H9 (cell line): Measurements from ENCODE around the gene CWC27. TPM values are rescaled to one million over a fixed set of nuclear protein-coding genes. Genes with fewer than 3 reads are reported as not detected.

ENCODE experiments used
- DNase-seq: peaks from one replicate; pipeline ENCODE4 v3.0.0-alpha.2; 2017
- H2AFZ ChIP-seq: one replicate; pipeline ENCODE4 v1.6.1; 2013; ENCODE audit warnings: mild to moderate bottlenecking, low read length, control low read depth, moderate library complexity
- H2AK5ac ChIP-seq: 2 replicates; pipeline ENCODE4 v1.6.1; 2013; ENCODE audit warnings: low read length, control low read depth, mixed read lengths; ENCODE audit not compliant: insufficient read length
- H2BK120ac ChIP-seq: one replicate; pipeline ENCODE4 v1.6.1; 2013; ENCODE audit warnings: low read depth, mild to moderate bottlenecking, low read length, control low read depth, inconsistent platforms; ENCODE audit not compliant: poor library complexity, severe bottlenecking
- H2BK12ac ChIP-seq: 2 replicates; pipeline ENCODE4 v1.6.1; 2013; ENCODE audit warnings: low read length, control low read depth, mixed read lengths, low read depth; ENCODE audit not compliant: insufficient read length
- H2BK15ac ChIP-seq: 2 replicates; pipeline ENCODE4 v1.6.1; 2013; ENCODE audit warnings: low read depth, low read length, control low read depth
- H2BK20ac ChIP-seq: one replicate; pipeline ENCODE4 v1.6.1; 2013; ENCODE audit warnings: low read depth, mild to moderate bottlenecking, low read length, control low read depth, inconsistent platforms; ENCODE audit not compliant: poor library complexity, severe bottlenecking
- H2BK5ac ChIP-seq: 2 replicates; pipeline ENCODE4 v1.6.1; 2013; ENCODE audit warnings: low read length, control low read depth, mixed read lengths; ENCODE audit not compliant: insufficient read length
- H3K14ac ChIP-seq: 2 replicates; pipeline ENCODE4 v1.6.1; 2013; ENCODE audit warnings: low read length, control low read depth; ENCODE audit not compliant: insufficient read depth
- H3K18ac ChIP-seq: 2 replicates; pipeline ENCODE4 v1.6.1; 2013; ENCODE audit warnings: low read depth, mild to moderate bottlenecking, mixed read lengths, low read length, control low read depth; ENCODE audit not compliant: insufficient read length
- H3K23ac ChIP-seq: 2 replicates; pipeline ENCODE4 v1.6.1; 2013; ENCODE audit warnings: low read length, control low read depth, mixed read lengths, low read depth; ENCODE audit not compliant: insufficient read length
- H3K23me2 ChIP-seq: 2 replicates; pipeline ENCODE4 v1.6.1; 2013; ENCODE audit warnings: low read depth, mild to moderate bottlenecking, mixed read lengths, low read length, control low read depth; ENCODE audit not compliant: insufficient read length, poor library complexity, severe bottlenecking
- H3K27ac ChIP-seq: 2 replicates; pipeline ENCODE4 v1.5.1; 2013; ENCODE audit warnings: low read length, control low read depth, mixed read lengths, low read depth; ENCODE audit not compliant: insufficient read length
- H3K27me3 ChIP-seq: 2 replicates; pipeline ENCODE4 v1.6.1; 2013; ENCODE audit warnings: low read length, control low read depth, inconsistent platforms; ENCODE audit not compliant: insufficient read depth
- H3K4ac ChIP-seq: 2 replicates; pipeline ENCODE4 v1.6.1; 2013; ENCODE audit warnings: low read depth, mild to moderate bottlenecking, control low read depth, inconsistent platforms, low read length, moderate library complexity
- H3K4me1 ChIP-seq: 2 replicates; pipeline ENCODE4 v1.6.1; 2013; ENCODE audit warnings: low read length, control low read depth, inconsistent platforms; ENCODE audit not compliant: insufficient read depth
- H3K4me2 ChIP-seq: 2 replicates; pipeline ENCODE4 v1.6.1; 2013; ENCODE audit warnings: low read length, control low read depth, mixed read lengths; ENCODE audit not compliant: insufficient read length, insufficient read depth
- H3K56ac ChIP-seq: 2 replicates; pipeline ENCODE4 v1.6.1; 2013; ENCODE audit warnings: low read depth, mild to moderate bottlenecking, mixed read lengths, low read length, control low read depth; ENCODE audit not compliant: insufficient read length
- H3K79me1 ChIP-seq: 2 replicates; pipeline ENCODE4 v1.6.1; 2013; ENCODE audit warnings: low read depth, mild to moderate bottlenecking, moderate library complexity, low read length, control low read depth, inconsistent platforms; ENCODE audit not compliant: insufficient read depth, poor library complexity, severe bottlenecking
- H3K79me2 ChIP-seq: 2 replicates; pipeline ENCODE4 v1.6.1; 2013; ENCODE audit warnings: low read length, control low read depth, inconsistent platforms; ENCODE audit not compliant: insufficient read depth
- H3K9ac ChIP-seq: 2 replicates; pipeline ENCODE4 v1.6.1; 2013; ENCODE audit warnings: low read length, control low read depth, mixed read lengths; ENCODE audit not compliant: insufficient read length; ENCODE audit errors: extremely low read depth
- H3K9me3 ChIP-seq: one replicate; pipeline ENCODE4 v1.6.1; 2013; ENCODE audit warnings: low read depth, low read length, inconsistent platforms; ENCODE audit not compliant: control insufficient read depth
- H3T11ph ChIP-seq: one replicate; pipeline ENCODE4 v1.6.1; 2013; ENCODE audit warnings: mild to moderate bottlenecking, low read length, control low read depth, inconsistent platforms
- H4K20me1 ChIP-seq: one replicate; pipeline ENCODE4 v1.6.1; 2013; ENCODE audit not compliant: control insufficient read depth, insufficient read length, insufficient read depth
- H4K5ac ChIP-seq: 2 replicates; pipeline ENCODE4 v1.6.1; 2013; ENCODE audit warnings: low read depth, mild to moderate bottlenecking, mixed read lengths, low read length, control low read depth; ENCODE audit not compliant: insufficient read length
- H4K8ac ChIP-seq: replicated peaks from 2 replicates; pipeline ENCODE4 v1.6.1; 2013; ENCODE audit warnings: low read length, control low read depth, mixed read lengths, low read depth; ENCODE audit not compliant: insufficient read length
- H4K91ac ChIP-seq: 2 replicates; pipeline ENCODE4 v1.6.1; 2013; ENCODE audit warnings: low read depth, mild to moderate bottlenecking, moderate library complexity, mixed read lengths, low read length, control low read depth; ENCODE audit not compliant: insufficient read length
- H3K27ac Mint-ChIP-seq, 3 experiments: 2 replicates in 2 of 3; 3 replicates in 1 of 3; pipeline ENCODE4 v1.8.0; 2020 to 2021; ENCODE audit warnings: mixed read lengths in 3 of 3, mild to moderate bottlenecking in 1 of 3, moderate library complexity in 1 of 3
- H3K27me3 Mint-ChIP-seq: 2 replicates; pipeline ENCODE4 v1.8.0; 2021; ENCODE audit warnings: low read depth, mild to moderate bottlenecking, moderate library complexity, mixed read lengths
- H3K36me3 Mint-ChIP-seq, 3 experiments: 2 replicates in 2 of 3; 3 replicates in 1 of 3; pipeline ENCODE4 v1.8.0; 2020 to 2021; ENCODE audit warnings: low read depth in 3 of 3, mixed read lengths in 3 of 3; ENCODE audit not compliant: insufficient read depth in 1 of 3
- H3K4me1 Mint-ChIP-seq, 2 experiments: 2 replicates each; pipeline ENCODE4 v1.8.0; 2020; ENCODE audit warnings: mixed read lengths in 2 of 2
- H3K4me3 Mint-ChIP-seq, 2 experiments: 2 replicates in 1 of 2; 3 replicates in 1 of 2; pipeline ENCODE4 v1.8.0; 2020 to 2021; ENCODE audit warnings: mild to moderate bottlenecking in 2 of 2, mixed read lengths in 2 of 2, moderate library complexity in 1 of 2
- H3K9me3 Mint-ChIP-seq, 2 experiments: 2 replicates in 1 of 2; 3 replicates in 1 of 2; pipeline ENCODE4 v1.8.0; 2020; ENCODE audit warnings: mild to moderate bottlenecking in 2 of 2, mixed read lengths in 2 of 2, moderate library complexity in 1 of 2
- WGBS: extraction: QIAGEN DNeasy Blood & Tissue Kit; methylation state at CpG from one replicate; pipeline ENCODE4 v1.1.7; 2013; ENCODE audit warnings: missing lambda C conversion rate, low lambda C conversion rate, mixed read lengths; ENCODE audit not compliant: insufficient read length; ENCODE audit errors: extremely low coverage; 5-methylcytosine and 5-hydroxymethylcytosine counted together
- total RNA-seq: library from RNA; stranded (reverse); gene quantifications from 2 replicates; pipeline ENCODE4 v1.2.1, GENCODE V29; 2021
- TF ChIP-seq, protein P1 (sequence below): fragments of 200-600 bp; sonication (generic); conservative IDR thresholded peaks from 3 replicates; pipeline ENCODE4 v1.8.0; 2021; ENCODE audit warnings: antibody characterized with exemption, mild to moderate bottlenecking

Gene CWC27
- total RNA-seq, 1 experiment from 2014 or later = 41.9 TPM

DNA sequence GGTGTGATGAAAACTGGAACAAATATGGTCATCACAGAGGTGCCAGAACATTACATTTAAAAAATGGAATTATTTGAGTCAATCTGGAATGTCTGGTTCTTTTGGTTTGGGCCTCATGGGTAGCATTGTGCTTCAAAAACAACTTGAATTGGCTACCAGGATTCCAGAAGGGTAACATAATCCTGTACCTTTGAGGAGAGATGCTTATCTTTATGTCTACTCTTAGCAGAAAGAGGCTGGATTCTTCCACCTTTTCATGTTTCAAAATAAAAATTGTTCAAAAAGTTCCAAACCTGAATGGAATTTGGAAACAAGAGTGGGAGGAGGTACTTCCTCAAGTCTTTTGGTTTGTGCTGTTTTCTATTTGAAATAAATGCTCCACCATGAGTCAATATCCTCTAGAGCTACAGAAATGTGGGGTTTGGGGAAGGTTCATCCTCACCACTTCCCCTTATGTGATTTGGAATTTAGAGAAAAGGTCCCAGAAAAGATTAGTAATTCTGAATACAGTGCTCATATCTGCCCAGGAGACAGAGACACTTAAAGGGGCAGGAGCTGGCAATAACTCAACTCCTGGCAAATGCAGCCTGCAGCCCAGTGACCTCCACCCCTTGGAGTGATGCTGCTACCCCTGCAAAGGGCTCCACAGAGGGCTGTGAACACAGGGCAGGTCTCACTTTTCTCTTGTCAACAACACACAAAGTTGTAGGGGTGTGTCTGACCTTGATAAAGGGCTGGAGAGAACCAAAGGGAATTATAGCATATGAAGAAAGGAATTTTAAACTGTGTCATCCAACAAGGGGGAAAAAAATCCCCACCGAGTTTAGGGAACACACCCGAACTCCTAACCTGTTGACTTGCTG lies 272.8 kb downstream of the CWC27 start:
- no peaks in the 10 kb centered on the region for H3K36me3 Mint-ChIP-seq
- no peak overlapping the region for H3K9ac ChIP-seq
- no peak overlapping the region for H3K27ac ChIP-seq
- no peak overlapping the region for H2BK5ac ChIP-seq
- H3K79me1 ChIP-seq = no peaks in the 10 kb centered on the region
- no peaks in the 10 kb centered on the region; the same call in 1 of the 2 replicates for H3K4me1 ChIP-seq
- no CpG with 5 or more reads among the region's 2 CpGs for WGBS
- H3K56ac ChIP-seq = no peak overlapping the region
- no peak overlapping the region for H3T11ph ChIP-seq
- H3K27me3 ChIP-seq = no peaks in the 10 kb centered on the region
- no peak overlapping the region for H2BK15ac ChIP-seq
- H3K27ac Mint-ChIP-seq = no peak overlapping the region
- no peaks in the 10 kb centered on the region for H4K20me1 ChIP-seq
- H3K14ac ChIP-seq = no peak overlapping the region
- TF ChIP-seq, protein P1, sequence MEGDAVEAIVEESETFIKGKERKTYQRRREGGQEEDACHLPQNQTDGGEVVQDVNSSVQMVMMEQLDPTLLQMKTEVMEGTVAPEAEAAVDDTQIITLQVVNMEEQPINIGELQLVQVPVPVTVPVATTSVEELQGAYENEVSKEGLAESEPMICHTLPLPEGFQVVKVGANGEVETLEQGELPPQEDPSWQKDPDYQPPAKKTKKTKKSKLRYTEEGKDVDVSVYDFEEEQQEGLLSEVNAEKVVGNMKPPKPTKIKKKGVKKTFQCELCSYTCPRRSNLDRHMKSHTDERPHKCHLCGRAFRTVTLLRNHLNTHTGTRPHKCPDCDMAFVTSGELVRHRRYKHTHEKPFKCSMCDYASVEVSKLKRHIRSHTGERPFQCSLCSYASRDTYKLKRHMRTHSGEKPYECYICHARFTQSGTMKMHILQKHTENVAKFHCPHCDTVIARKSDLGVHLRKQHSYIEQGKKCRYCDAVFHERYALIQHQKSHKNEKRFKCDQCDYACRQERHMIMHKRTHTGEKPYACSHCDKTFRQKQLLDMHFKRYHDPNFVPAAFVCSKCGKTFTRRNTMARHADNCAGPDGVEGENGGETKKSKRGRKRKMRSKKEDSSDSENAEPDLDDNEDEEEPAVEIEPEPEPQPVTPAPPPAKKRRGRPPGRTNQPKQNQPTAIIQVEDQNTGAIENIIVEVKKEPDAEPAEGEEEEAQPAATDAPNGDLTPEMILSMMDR = no peak
- H2BK120ac ChIP-seq = no peak overlapping the region
- H3K4ac ChIP-seq = no peak overlapping the region
- H3K4me2 ChIP-seq = no peak overlapping the region
- H2BK20ac ChIP-seq = no peak overlapping the region
- no peak for DNase-seq
- peaks cover 6% of the 10 kb centered on the region for H3K27me3 Mint-ChIP-seq
- no peak overlapping the region for H3K23ac ChIP-seq
- no peaks in the 10 kb centered on the region for H3K79me2 ChIP-seq
- H3K18ac ChIP-seq = no peak overlapping the region
- H3K4me3 Mint-ChIP-seq = no peak overlapping the region
- H4K5ac ChIP-seq = no peak overlapping the region
- H2AK5ac ChIP-seq = no peak overlapping the region
- no peaks in the 10 kb centered on the region; a peak in 2 of 5 replicates for H3K9me3 Mint-ChIP-seq
- H3K9me3 ChIP-seq = no peaks in the 10 kb centered on the region
- no peak overlapping the region for H2AFZ ChIP-seq
- peaks cover 6 to 11% of the 10 kb centered on the region in 2 experiments; a peak in 3 of 4 replicates for H3K4me1 Mint-ChIP-seq
- H4K91ac ChIP-seq = no peak overlapping the region
- H4K8ac ChIP-seq = no peak overlapping the region
- no peak overlapping the region for H2BK12ac ChIP-seq
- H3K23me2 ChIP-seq = no peaks in the 10 kb centered on the region
